ENCODE results near the gene SVIL. TPM values are rescaled to one million over a fixed set of nuclear protein-coding genes. Genes with fewer than 3 reads are reported as not detected.
"Not testable (repeated sequence)": the region's sequence is repeated elsewhere in the genome, so short reads cannot be mapped to it uniquely, and the experiment has no call there.

Gene SVIL
- total RNA-seq, 1 donor from 2014 or later = 94.7 TPM

DNA sequence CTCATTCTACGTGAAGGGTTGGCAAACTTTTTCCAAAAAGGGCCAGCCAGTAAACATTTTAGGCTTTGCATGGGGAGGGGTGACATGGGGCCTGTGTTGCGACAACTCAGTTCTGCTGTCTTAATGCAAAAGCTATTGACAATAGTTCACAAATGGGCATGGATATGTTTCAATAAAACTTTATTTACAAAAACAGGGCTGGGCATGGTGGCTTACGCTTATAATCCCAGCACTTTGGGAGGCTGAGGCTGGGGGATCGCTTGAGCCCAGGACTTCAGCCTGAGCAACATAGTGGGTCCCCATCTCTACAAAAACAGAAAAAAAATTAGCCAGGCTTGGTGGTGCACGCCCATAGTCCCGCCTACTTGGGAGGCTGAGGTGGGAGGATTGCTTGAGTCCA lies 141.1 kb downstream of the SVIL start:
- no peak for TF ChIP-seq CTCF (IDR thresholded peaks at IDR 0.05)
- no peaks in the 10 kb centered on the region for H3K9me3 ChIP-seq
- no peaks in the 10 kb centered on the region for H3K27me3 ChIP-seq
- peak in 1 of 2 donors; percentile 49 for DNase-seq (ENCODE audit: low spot score in 2 of 2)
- H3K27ac ChIP-seq = no peak overlapping the region
- intact Hi-C loops (cut with DNase I) = no loop called here
- no peak overlapping the region for H3K4me3 ChIP-seq
- no peaks in the 10 kb centered on the region for H3K4me1 ChIP-seq
- peaks cover 81 to 89% of the 10 kb centered on the region in 2 donors for H3K36me3 ChIP-seq

GRCh38 chr10:29492774-29493173 lies 142.0 kb downstream of the SVIL start:
- no peak for TF ChIP-seq CTCF (IDR thresholded peaks at IDR 0.05)
- intact Hi-C loops (cut with DNase I) = no loop called here

GRCh38 chr10:29491918-29492317 lies 142.9 kb downstream of the SVIL start:
- intact Hi-C loops (cut with DNase I) = no loop called here
- peaks cover 86 to 87% of the 10 kb centered on the region in 2 donors for H3K36me3 ChIP-seq

More at GRCh38 chr10:29492774-29493173, 142.0 kb downstream of the SVIL start:
- Histone ChIP-seq H3K4me1 (no peaks in the 10 kb centered on the region), H3K27ac (no peak overlapping the region), H3K27me3 (no peaks in the 10 kb centered on the region), H3K9me3 (no peaks in the 10 kb centered on the region), H3K36me3 (peaks cover 85 to 89% of the 10 kb centered on the region in 2 donors), H3K4me3 (no peak overlapping the region)
- DNase-seq (ENCODE audit: low spot score in 2 of 2) = no peak

DNA sequence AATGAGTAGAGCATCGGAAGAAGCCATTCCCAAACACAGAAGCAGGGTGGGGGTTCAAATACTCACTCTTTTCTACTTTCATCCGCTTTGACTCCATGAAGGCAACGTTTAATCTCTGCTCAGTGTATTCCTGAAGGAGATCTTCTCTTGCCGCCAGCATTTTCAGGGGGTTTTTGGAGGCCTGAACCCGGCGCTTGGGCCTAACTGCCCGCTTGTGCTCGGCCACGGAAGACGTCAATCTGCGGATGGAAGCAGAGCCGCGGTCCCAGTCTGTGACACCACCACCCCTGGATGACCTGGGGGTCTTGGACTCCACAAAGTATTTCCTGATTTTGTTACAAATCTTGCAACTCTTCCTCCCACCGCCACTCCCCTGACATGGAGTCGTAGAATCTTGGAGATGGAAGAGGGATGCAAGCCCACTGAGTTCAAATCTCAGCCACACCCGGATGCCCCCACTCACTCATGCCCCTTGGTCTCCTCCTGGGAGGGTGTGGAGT lies 143.9 kb downstream of the SVIL start:
- H3K36me3 ChIP-seq = peaks cover 94 to 96% of the 10 kb centered on the region in 2 donors
- intact Hi-C loops (cut with DNase I); H3K9me3 ChIP-seq; H3K4me1 ChIP-seq; H3K27me3 ChIP-seq; H3K27ac ChIP-seq; H3K4me3 ChIP-seq: not testable (repeated sequence)
- peak in 1 of 2 donors; percentile 60 for DNase-seq (ENCODE audit: low spot score in 2 of 2)

More at GRCh38 chr10:29491918-29492317, 142.9 kb downstream of the SVIL start:
- peak in 1 of 2 donors; percentile 38 for DNase-seq (ENCODE audit: low spot score in 2 of 2)
- no peaks in the 10 kb centered on the region for H3K9me3 ChIP-seq
- no peak overlapping the region for H3K27ac ChIP-seq
- H3K4me1 ChIP-seq = no peaks in the 10 kb centered on the region
- no peak overlapping the region for H3K4me3 ChIP-seq
- no peak for TF ChIP-seq CTCF (IDR thresholded peaks at IDR 0.05)
- no peaks in the 10 kb centered on the region for H3K27me3 ChIP-seq

GRCh38 chr10:29488471-29488870 lies 146.3 kb downstream of the SVIL start:
- intact Hi-C loops (cut with DNase I); H3K4me3 ChIP-seq; H3K9me3 ChIP-seq; H3K4me1 ChIP-seq; H3K27me3 ChIP-seq: not testable (repeated sequence)
- Histone ChIP-seq H3K27ac (peak overlapping the region in 1 of 2 donors; percentile 27), H3K36me3 (peaks cover 88 to 92% of the 10 kb centered on the region in 2 donors)
- DNase-seq (ENCODE audit: low spot score in 2 of 2) = peak in 1 of 2 donors; percentile 58

GRCh38 chr10:29487884-29488266 lies 146.9 kb downstream of the SVIL start:
- intact Hi-C loops (cut with DNase I); H3K4me1 ChIP-seq; H3K9me3 ChIP-seq; H3K27me3 ChIP-seq; H3K4me3 ChIP-seq: not testable (repeated sequence)
- Histone ChIP-seq H3K36me3 (peaks cover 82 to 92% of the 10 kb centered on the region in 2 donors), H3K27ac (peak overlapping the region in 1 of 2 donors; percentile 27)
- peak in 1 of 2 donors; percentile 50 for DNase-seq (ENCODE audit: low spot score in 2 of 2)

DNA sequence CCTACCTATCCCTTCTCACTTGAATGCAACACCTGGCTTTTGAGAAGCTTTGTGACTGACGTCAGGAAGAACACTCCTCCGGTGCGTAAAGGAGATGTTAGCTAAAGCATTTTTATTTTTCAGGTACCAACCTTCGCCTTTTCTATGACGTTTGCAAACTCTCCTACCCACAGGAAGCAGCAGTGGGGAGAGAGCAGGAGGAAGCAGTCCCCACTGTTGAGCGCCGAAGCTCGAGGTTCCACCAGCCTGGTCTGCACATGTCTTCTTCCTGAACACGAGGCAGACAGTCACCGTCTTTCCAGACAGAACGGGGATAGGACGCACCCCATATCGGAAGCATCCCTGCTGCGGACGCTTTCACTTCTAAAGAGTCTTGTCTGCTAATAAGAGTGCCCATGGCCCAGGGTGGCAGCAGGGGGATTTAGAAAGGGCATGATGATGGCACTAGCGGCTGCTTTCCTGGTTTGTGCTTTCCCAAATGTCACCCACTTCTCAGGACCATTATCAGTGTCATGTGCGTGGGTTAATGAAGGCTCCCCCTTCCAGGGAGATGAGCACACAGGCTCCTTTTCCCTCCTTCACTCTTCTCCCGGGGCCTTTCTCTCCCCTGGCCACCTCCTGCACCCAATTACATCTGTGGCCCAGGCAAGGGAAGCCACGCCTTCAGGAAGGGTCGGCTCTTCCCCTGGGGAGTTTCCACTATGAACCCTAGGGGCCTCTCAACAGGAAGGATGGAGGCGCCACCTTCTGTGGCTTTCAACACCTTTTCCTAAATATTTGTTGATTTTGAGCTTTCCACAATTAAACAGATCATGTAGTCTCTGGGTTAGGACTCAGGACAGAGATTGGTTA lies 147.5 kb downstream of the SVIL start:
- DNase-seq (ENCODE audit: low spot score in 2 of 2) = peak in 1 of 2 donors; percentile 50
- H3K27me3 ChIP-seq; H3K27ac ChIP-seq; H3K4me1 ChIP-seq; H3K4me3 ChIP-seq; intact Hi-C loops (cut with DNase I); H3K9me3 ChIP-seq: not testable (repeated sequence)
- H3K36me3 ChIP-seq = peaks cover 76 to 89% of the 10 kb centered on the region in 2 donors
